ENCODE data around the gene CYP3A5. TPM values are rescaled to one million over a fixed set of nuclear protein-coding genes. Genes with fewer than 3 reads are reported as not detected.
A peak's percentile ranks its signal among the peaks of the same experiment; 100 is the strongest.

Gene CYP3A5
- total RNA-seq, 1 donor from 2014 or later = 0.43 TPM

DNA sequence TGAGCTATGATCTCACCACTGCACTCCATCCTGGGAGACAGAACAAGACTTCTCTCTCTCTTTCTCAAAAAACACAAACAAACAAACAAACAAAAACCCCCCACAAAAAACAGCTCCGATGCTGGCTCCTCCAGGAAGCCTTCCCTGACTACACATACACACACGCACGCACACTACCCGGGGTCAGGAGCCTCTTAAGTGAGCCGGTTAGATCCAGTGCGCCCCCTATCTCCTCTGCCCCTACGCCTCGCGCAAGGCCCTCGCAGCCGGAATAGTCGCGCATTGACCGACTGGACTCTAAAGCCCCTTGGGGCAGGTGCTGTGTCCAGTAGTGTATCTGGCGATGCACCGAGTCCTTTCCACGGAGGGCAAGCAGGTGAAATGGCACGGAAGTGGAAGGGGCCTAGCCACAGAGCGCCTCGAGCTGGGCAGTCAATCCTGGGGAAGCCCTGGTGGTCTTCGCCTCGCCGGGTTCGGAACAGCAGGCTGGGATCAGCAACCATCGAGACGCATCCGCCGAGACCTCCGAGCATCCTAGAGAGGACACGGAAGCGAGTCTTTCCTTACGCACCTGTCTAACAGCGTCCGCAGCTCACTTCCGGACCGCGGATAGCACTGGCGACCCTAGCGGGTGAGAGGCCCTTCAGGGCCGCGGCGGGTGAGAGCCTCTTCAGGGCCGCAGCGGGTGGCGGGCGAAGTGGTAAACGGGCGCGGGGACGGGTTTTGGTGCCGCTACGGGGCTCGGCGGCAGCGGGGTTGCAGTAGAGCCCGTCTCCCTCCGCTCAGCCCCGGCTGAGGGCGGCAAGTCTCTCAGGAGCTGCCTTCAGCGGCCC lies 63.2 kb downstream of the CYP3A5 start, which contains the start of gene ZSCAN25:
ZSCAN25 (plus strand) TSS at position 588 of the 833 bp plus-strand sequence. CDS start 2,661 bp downstream, outside the sequence.
- Histone ChIP-seq H3K9me3 (no peaks in the 10 kb centered on the region), H3K27ac (peak within 1 kb of the TSS; percentile 87 to 88), H3K4me1 (peaks cover 0 to 6% of the 10 kb centered on the region in 2 donors), H3K4me3 (peak within 1 kb of the TSS; percentile 94 to 95), H3K36me3 (peaks cover 22 to 24% of the 10 kb centered on the region in 2 donors), H3K27me3 (no peaks in the 10 kb centered on the region)
- peak; percentile 46 to 91 for DNase-seq (ENCODE audit: low spot score in 2 of 2)
- TF ChIP-seq CTCF (IDR thresholded peaks at IDR 0.05) = peak in 2 of 3 experiments; percentile 29 to 31
- intact Hi-C loops (cut with DNase I) = loop anchor here (2.0 kb wide), 3 partner anchors 58 to 302 kb away; partner anchors contain the start of genes TRIM4, ZNF394 and ZNF655

GRCh38 chr7:99615989-99616358 lies 63.8 kb downstream of the CYP3A5 start:
- peaks cover 16 to 18% of the 10 kb centered on the region in 2 donors for H3K36me3 ChIP-seq
- H3K4me1 ChIP-seq = peaks cover 0 to 6% of the 10 kb centered on the region in 2 donors
- H3K27me3 ChIP-seq = no peaks in the 10 kb centered on the region
- no peak for TF ChIP-seq CTCF (IDR thresholded peaks at IDR 0.05)
- peak overlapping the region; percentile 94 to 95 for H3K4me3 ChIP-seq
- H3K9me3 ChIP-seq = no peaks in the 10 kb centered on the region
- intact Hi-C loops (cut with DNase I) = loop anchor here (2.0 kb wide), 3 partner anchors 57 to 303 kb away; partner anchors contain the start of genes TRIM4, ZNF394 and ZNF655
- no peak for DNase-seq (ENCODE audit: low spot score in 2 of 2)
- peak overlapping the region in 1 of 2 donors; percentile 87 for H3K27ac ChIP-seq

DNA sequence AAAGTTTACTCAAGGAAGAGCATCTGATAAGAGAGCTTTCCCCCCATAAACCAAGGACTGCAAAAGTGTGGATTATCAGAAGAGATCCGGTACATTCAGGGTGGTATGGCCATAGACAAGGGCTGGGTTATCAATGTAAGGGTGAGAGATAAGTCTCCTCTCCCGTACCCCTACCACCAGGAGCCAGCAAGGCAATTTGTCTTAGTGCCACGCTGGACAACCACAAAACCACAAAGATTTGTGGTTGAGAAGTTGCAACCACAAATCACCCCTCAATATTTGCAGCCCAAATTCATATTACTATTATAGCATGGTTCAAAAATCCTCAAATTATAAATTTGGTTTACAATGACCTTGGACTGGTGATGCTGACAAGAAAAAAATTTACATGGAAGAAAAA lies 65.3 kb downstream of the CYP3A5 start:
- H3K27ac ChIP-seq = no peak overlapping the region
- peaks cover 0 to 6% of the 10 kb centered on the region in 2 donors for H3K4me1 ChIP-seq
- no peak for DNase-seq (ENCODE audit: low spot score in 2 of 2)
- no peaks in the 10 kb centered on the region for H3K9me3 ChIP-seq
- H3K4me3 ChIP-seq = no peak overlapping the region
- intact Hi-C loops (cut with DNase I) = no loop called here
- no peaks in the 10 kb centered on the region for H3K27me3 ChIP-seq
- H3K36me3 ChIP-seq = peaks cover 2 to 3% of the 10 kb centered on the region in 2 donors
- TF ChIP-seq CTCF (IDR thresholded peaks at IDR 0.05) = no peak

DNA sequence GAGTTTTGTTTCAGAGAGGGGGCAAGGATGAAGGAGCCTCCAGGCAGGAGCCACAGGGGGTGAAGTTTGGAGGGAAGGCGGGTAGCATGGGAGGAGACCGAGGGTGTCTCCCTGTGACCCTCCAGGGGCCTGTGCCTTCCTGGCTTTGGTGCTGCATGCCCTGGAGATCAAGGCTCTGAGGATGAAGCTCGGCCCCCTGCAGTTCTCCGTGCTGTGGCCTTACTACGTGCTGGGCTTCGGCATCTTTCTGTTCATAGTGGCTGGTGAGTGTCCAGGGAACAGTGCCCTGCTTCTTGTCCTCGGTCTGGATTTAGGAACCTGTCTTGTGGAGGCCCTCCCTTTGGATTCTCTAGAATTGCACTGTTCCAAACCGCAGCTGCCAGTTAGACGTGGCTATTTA lies 72.2 kb downstream of the CYP3A5 start:
- no peak overlapping the region for H3K27ac ChIP-seq
- DNase-seq (ENCODE audit: low spot score in 2 of 2) = no peak
- no peaks in the 10 kb centered on the region for H3K36me3 ChIP-seq
- H3K4me3 ChIP-seq = no peak overlapping the region
- no peaks in the 10 kb centered on the region for H3K27me3 ChIP-seq
- no peaks in the 10 kb centered on the region for H3K9me3 ChIP-seq
- intact Hi-C loops (cut with DNase I) = no loop called here
- no peaks in the 10 kb centered on the region for H3K4me1 ChIP-seq
- no peak for TF ChIP-seq CTCF (IDR thresholded peaks at IDR 0.05)

DNA sequence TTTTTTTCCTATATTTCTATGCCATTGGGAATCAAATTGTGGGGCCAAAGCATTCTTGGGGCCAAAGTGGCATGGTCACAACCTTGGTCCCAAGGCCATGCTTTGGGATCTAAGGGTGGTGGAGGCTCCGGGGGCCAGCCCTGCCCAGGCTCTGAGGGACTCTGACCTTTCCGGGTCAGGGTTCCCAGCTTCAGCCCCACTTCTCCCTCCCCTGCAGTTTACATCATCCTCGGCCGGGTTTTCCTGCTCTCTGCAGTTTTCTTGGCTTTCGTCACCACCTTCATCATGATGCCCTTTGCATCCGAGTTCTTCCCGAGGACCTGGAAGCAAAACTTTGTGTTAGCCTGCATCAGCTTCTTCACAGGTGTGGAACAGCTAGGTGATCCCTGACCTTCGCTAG lies 73.3 kb downstream of the CYP3A5 start:
- Histone ChIP-seq H3K4me3 (no peak overlapping the region), H3K4me1 (no peaks in the 10 kb centered on the region), H3K27me3 (no peaks in the 10 kb centered on the region), H3K9me3 (no peaks in the 10 kb centered on the region), H3K27ac (no peak overlapping the region), H3K36me3 (no peaks in the 10 kb centered on the region)
- intact Hi-C loops (cut with DNase I) = no loop called here
- no peak for DNase-seq (ENCODE audit: low spot score in 2 of 2)
- TF ChIP-seq CTCF (IDR thresholded peaks at IDR 0.05) = no peak

Data from ascending aorta (tissue), 2 donors.